GM23338 (cell line): Measurements from ENCODE around the gene CD4. TPM values are rescaled to one million over a fixed set of nuclear protein-coding genes. Genes with fewer than 3 reads are reported as not detected.

Experiments
- ATAC-seq: fragments of 200-7000 bp; cut with Tn5 transposase; 3 replicates; pipeline ENCODE4 v1.9.1; 2020
- DNase-seq: peaks from one replicate; pipeline ENCODE4 v3.0.0-alpha.2; 2015; ENCODE audit warnings: low spot score
- H2AFZ ChIP-seq: fragments of 200-600 bp; sonication (generic); 2 replicates; pipeline ENCODE4 v1.8.0; 2016; ENCODE audit warnings: antibody characterized with exemption, mild to moderate bottlenecking, moderate library complexity
- H3F3A ChIP-seq: fragments of 200-600 bp; sonication (generic); replicated peaks from 2 replicates; pipeline ENCODE4 v1.8.0; 2017; ENCODE audit warnings: antibody characterized with exemption, mixed run types, low read depth
- H3K27ac ChIP-seq: fragments of 200-600 bp; sonication (generic); 2 replicates; pipeline ENCODE4 v1.6.1; 2016; ENCODE audit warnings: low read depth
- H3K27me3 ChIP-seq: fragments of 200-600 bp; sonication (generic); 2 replicates; pipeline ENCODE4 v1.8.0; 2016; ENCODE audit warnings: mild to moderate bottlenecking, mixed run types, moderate library complexity; ENCODE audit not compliant: insufficient read depth
- H3K36me3 ChIP-seq: fragments of 200-600 bp; sonication (generic); 2 replicates; pipeline ENCODE4 v1.8.0; 2016; ENCODE audit warnings: mild to moderate bottlenecking; ENCODE audit not compliant: insufficient read depth
- H3K4me1 ChIP-seq: fragments of 200-600 bp; sonication (generic); 2 replicates; pipeline ENCODE4 v1.8.0; 2016; ENCODE audit warnings: mild to moderate bottlenecking, moderate library complexity; ENCODE audit not compliant: insufficient read depth
- H3K4me2 ChIP-seq: fragments of 200-600 bp; sonication (generic); 2 replicates; pipeline ENCODE4 v1.7.1; 2017; ENCODE audit warnings: mixed run types
- H3K4me3 ChIP-seq: fragments of 200-600 bp; sonication (generic); 2 replicates; pipeline ENCODE4 v1.6.1; 2016; ENCODE audit warnings: mixed run types
- H3K79me2 ChIP-seq: fragments of 200-600 bp; sonication (generic); replicated peaks from 2 replicates; pipeline ENCODE4 v1.8.0; 2017; ENCODE audit warnings: mild to moderate bottlenecking; ENCODE audit not compliant: insufficient read depth
- H3K9me2 ChIP-seq: fragments of 200-600 bp; sonication (generic); 2 replicates; pipeline ENCODE4 v1.8.0; 2017; ENCODE audit not compliant: insufficient read depth
- H4K20me1 ChIP-seq: fragments of 200-600 bp; sonication (generic); replicated peaks from 2 replicates; pipeline ENCODE4 v1.8.0; 2017; ENCODE audit warnings: mild to moderate bottlenecking; ENCODE audit not compliant: insufficient read depth
- H3K27ac Mint-ChIP-seq: 2 replicates; pipeline ENCODE4 v1.8.0; 2020; ENCODE audit warnings: inconsistent platforms, mild to moderate bottlenecking, moderate library complexity, mixed read lengths
- H3K27me3 Mint-ChIP-seq: 3 replicates; pipeline ENCODE4 v1.8.0; 2022; ENCODE audit warnings: low read depth, mild to moderate bottlenecking, moderate library complexity, mixed read lengths, inconsistent platforms; ENCODE audit not compliant: insufficient read depth, poor library complexity
- H3K36me3 Mint-ChIP-seq: 3 replicates; pipeline ENCODE4 v1.8.0; 2021; ENCODE audit warnings: low read depth, mild to moderate bottlenecking, inconsistent platforms, moderate library complexity, mixed read lengths
- H3K4me1 Mint-ChIP-seq: 3 replicates; pipeline ENCODE4 v1.8.0; 2020; ENCODE audit warnings: mild to moderate bottlenecking, inconsistent platforms, mixed read lengths
- H3K4me3 Mint-ChIP-seq: 3 replicates; pipeline ENCODE4 v1.8.0; 2021; ENCODE audit warnings: moderate library complexity, mild to moderate bottlenecking, inconsistent platforms, mixed read lengths
- H3K9me3 Mint-ChIP-seq: 3 replicates; pipeline ENCODE4 v1.8.0; 2020; ENCODE audit warnings: moderate library complexity, mild to moderate bottlenecking, inconsistent platforms, mixed read lengths
- CREB1 ChIP-seq: fragments of 250-450 bp; sonication (Bioruptor Pico); IDR thresholded peaks from 2 replicates; pipeline ENCODE4 v1.5.0; 2020; ENCODE audit warnings: low read depth, mild to moderate bottlenecking, moderate library complexity
- CTCF ChIP-seq, 2 experiments: fragments of 200-600 bp in 1 of 2; sonication (generic) in 1 of 2; conservative IDR thresholded peaks; 2 replicates each; pipeline versions ENCODE4 v1.5.1 to v1.6.1; 2016 to 2017; ENCODE audit warnings: antibody characterized with exemption in 2 of 2, low read depth in 2 of 2, mild to moderate bottlenecking in 2 of 2, moderate library complexity in 1 of 2
- ETS1 ChIP-seq: IDR thresholded peaks from 2 replicates; pipeline ENCODE4 v1.6.1; 2016; ENCODE audit warnings: antibody characterized with exemption
- EZH2 ChIP-seq: fragments of 200-600 bp; sonication (generic); IDR thresholded peaks from one replicate; pipeline ENCODE4 v1.8.0; 2017; ENCODE audit warnings: antibody characterized with exemption, mild to moderate bottlenecking, low read depth; ENCODE audit not compliant: unreplicated experiment
- EZH2phosphoT487 ChIP-seq: fragments of 200-600 bp; sonication (generic); IDR thresholded peaks from one replicate; pipeline ENCODE4 v1.8.1; 2018; ENCODE audit warnings: antibody characterized with exemption; ENCODE audit not compliant: unreplicated experiment
- JUNB ChIP-seq: IDR thresholded peaks from one replicate; pipeline ENCODE4 v1.6.1; 2016; ENCODE audit warnings: antibody characterized with exemption; ENCODE audit not compliant: unreplicated experiment
- POLR2AphosphoS5 ChIP-seq: IDR thresholded peaks from 2 replicates; pipeline ENCODE4 v1.6.1; 2016; ENCODE audit warnings: antibody characterized with exemption, low read depth
- REST ChIP-seq: IDR thresholded peaks from one replicate; pipeline ENCODE4 v1.6.1; 2018; ENCODE audit warnings: antibody characterized with exemption; ENCODE audit not compliant: unreplicated experiment
- STAT1 ChIP-seq: IDR thresholded peaks from one replicate; pipeline ENCODE4 v1.6.1; 2016; ENCODE audit warnings: antibody characterized with exemption; ENCODE audit not compliant: unreplicated experiment
- ZNF114 ChIP-seq: fragments of 250-450 bp; sonication (Bioruptor Pico); IDR thresholded peaks from 2 replicates; pipeline ENCODE4 v1.5.0; 2020; ENCODE audit warnings: mild to moderate bottlenecking, moderate library complexity
- ZNF331 ChIP-seq: fragments of 250-450 bp; sonication (Bioruptor Pico); IDR thresholded peaks from 2 replicates; pipeline ENCODE4 v1.5.0; 2020; ENCODE audit warnings: low read depth, mild to moderate bottlenecking, moderate library complexity
- ZNF462 ChIP-seq: fragments of 250-450 bp; sonication (Bioruptor Pico); IDR thresholded peaks from 2 replicates; pipeline ENCODE4 v1.5.0; 2020; ENCODE audit warnings: mild to moderate bottlenecking, moderate library complexity
- polyA plus RNA-seq: library from polyadenylated mRNA; unstranded; fragments of >200 nt; fragmentation: Nextera tagmentation; extraction: Ambion mirVana; gene quantifications from 2 replicates; pipeline ENCODE4 v1.2.1, GENCODE V29; 2016
- total RNA-seq: library from RNA; depleted of rRNA; stranded (reverse); fragments of >200 nt; shearing (Covaris generic); gene quantifications from 2 replicates; pipeline ENCODE4 v1.2.3, GENCODE V29; 2014

The CD4 gene
- total and polyA plus RNA-seq, 2 experiments from 2014 or later = 1.5 to 2.0 TPM

- ATAC-seq = no peak
- H3K27ac ChIP-seq = no peak overlapping the region
- H2AFZ ChIP-seq = no peak overlapping the region
- no peaks in the 10 kb centered on the region for H3K9me3 Mint-ChIP-seq
- H3K79me2 ChIP-seq = peaks cover 16% of the 10 kb centered on the region
- H3K36me3 ChIP-seq = peaks cover 28% of the 10 kb centered on the region
- H3K36me3 Mint-ChIP-seq = peaks cover 65% of the 10 kb centered on the region
- no peak overlapping the region for H3K27ac Mint-ChIP-seq
- no peaks in the 10 kb centered on the region for H3K27me3 ChIP-seq
- no peak overlapping the region for H3K4me3 ChIP-seq
- H3K27me3 Mint-ChIP-seq = peaks cover 32% of the 10 kb centered on the region
- no peak overlapping the region for H3K4me2 ChIP-seq
- H3K4me1 Mint-ChIP-seq = peaks cover 5% of the 10 kb centered on the region; the same call in 2 of the 3 replicates
- no peaks in the 10 kb centered on the region for H3K9me2 ChIP-seq
- H4K20me1 ChIP-seq = no peaks in the 10 kb centered on the region; the same call in 1 of the 2 replicates
- no peak for DNase-seq
- H3F3A ChIP-seq = 0 out of 2 replicates have a peak, but pooled peaks cover 3% of the 10 kb centered on the region
- peaks cover 5% of the 10 kb centered on the region; the same call in 1 of the 2 replicates for H3K4me1 ChIP-seq
- TF ChIP-seq EZH2 (no peak), ETS1 (no peak), POLR2AphosphoS5 (no peak), CTCF (conservative IDR thresholded peaks at IDR 0.05; ENCODE audit: low read depth in 2 of 2) (no peak), JUNB (no peak), ZNF331 (CRISPR knock-in tag) (no peak), CREB1 (CRISPR knock-in tag) (no peak), ZNF114 (CRISPR knock-in tag) (no peak), REST (no peak), EZH2phosphoT487 (no peak), ZNF462 (CRISPR knock-in tag) (no peak), STAT1 (no peak)
- no peak overlapping the region for H3K4me3 Mint-ChIP-seq
Observed at GRCh38 chr12:6847676-6848075, 58.3 kb downstream of the CD4 start.
